ENCODE data around the gene UROS.

- TF ChIP-seq CTCF (IDR thresholded peaks at IDR 0.05 in 8 of 11, conservative IDR thresholded peaks at IDR 0.05 in 3 of 11) (no peak), POLR2A (IDR thresholded peaks at IDR 0.05) (no peak), POLR2AphosphoS5 (IDR thresholded peaks at IDR 0.05) (no peak)
Observed at GRCh38 chr10:125788156-125789034, 34.7 kb downstream of the UROS start.

Measured in spleen (tissue), 7 donors.